Stimulated activated CD4-positive, alpha-beta T cell treated with anti-CD3 and anti-CD28 coated beads, Interleukin-4, amount 100 ng/mL, for 1 hour (primary cell): ENCODE data around the gene MPZL2.
"Not testable (repeated sequence)": the region's sequence is repeated elsewhere in the genome, so short reads cannot be mapped to it uniquely, and the experiment has no call there.

Experiments used
- DNase-seq: peaks from one replicate; pipeline ENCODE4 v3.0.0-alpha.2; 2020

Gene MPZL2

DNA sequence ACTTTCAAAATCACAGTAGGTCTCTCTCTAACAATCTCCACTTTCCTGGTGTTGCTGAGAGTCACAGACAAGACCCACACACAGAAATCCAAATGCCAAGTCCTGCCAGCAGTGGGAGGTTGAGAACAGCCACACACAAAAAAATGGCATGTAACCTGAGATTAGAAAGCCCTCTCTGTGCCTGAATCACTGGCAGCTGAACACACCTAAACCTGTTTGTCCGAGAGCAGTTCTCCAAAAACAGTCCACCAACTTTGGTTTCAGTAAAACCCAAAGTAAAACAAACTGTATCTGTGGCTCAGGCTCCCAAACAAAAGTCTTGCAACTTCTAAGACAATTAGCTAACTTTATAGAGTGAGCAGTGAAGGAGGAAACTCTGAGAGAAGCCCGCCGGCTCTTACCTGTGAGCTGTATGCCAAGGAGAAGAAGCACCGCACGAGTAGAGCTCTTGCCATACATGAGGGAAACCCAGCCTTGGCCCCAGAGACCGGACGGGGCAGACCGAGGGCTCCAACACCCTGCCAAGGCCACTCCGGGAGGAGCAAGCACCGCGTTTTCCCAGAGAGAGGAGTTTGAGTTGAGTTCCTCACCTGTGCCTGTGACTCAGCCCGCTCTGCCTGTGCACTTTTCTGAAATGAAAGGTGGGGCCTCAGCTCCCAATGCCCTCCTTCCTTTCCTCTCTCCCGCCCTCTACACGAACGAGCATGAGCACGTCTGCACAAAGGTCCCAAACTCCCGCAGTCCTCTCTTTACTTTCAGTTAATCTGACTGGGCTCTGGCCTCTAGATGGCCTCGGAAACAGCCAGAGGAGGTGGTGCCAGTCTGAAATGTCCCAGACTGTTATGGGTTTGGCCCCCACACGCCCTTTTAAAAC, at the start of gene MPZL2:
TSS of gene MPZL2 (minus strand) at position 603 of the 874 bp plus-strand sequence. CDS start at position 459, 144 bp downstream.
- DNase-seq: peak; percentile 34

DNA sequence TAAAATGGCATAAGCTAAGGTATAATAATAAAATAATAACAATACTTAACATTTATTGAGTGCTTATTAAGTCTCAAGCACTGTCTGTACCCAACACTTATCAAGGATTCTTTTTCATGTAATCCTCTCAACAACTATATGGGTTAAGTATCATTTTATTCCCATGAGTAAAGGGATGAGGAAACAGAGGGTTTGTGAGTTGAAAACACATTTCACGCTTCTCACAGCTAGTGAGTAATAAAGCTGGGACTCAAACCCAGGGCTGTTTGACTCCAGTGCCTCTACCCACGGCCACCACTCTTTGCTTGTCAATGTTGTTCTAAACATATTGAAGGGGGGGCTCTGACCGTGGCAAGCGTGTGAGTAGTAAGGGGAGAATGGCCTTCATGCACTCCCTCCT, 49.1 kb upstream of the MPZL2 start:
- DNase-seq: no peak

DNA sequence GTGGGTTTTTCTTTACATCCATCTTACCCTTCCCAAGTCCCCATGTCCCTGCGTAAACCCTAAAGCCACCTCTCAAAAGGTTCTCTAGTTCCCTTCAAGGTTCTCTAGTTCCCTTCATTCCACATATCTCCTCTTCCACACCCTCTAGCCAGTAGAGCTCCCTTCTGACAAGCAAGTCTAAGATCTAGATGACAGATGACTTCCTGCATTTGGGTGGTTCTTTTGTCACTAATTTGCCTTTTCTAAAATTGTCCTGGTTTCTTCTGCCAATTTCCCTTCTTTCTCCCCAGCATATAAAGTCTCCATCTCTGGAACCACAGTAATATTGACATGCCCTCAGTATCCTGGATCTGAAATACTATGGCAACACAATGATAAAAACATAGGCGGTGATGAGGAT, 48.2 kb upstream of the MPZL2 start:
- DNase-seq: no peak

DNA sequence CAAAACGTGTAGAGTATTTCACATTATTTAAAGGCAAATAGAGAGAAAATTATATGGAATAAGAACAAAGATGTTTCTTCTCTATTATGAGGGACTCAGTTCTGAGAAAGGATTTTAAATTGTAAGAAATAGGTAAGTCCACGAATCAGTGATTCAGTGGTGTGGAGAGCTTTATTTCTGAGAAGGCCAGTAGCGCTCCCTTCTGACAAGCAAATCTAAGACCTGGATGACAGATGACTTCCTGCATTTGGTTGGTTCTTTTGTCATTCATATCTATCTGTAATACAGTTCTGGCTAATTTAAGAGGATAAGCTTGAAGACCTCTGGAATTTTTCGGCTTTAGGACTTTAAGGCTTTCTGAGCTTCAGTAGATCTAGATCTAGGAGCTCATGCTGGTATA, 47.4 kb upstream of the MPZL2 start:
- no peak for DNase-seq

DNA sequence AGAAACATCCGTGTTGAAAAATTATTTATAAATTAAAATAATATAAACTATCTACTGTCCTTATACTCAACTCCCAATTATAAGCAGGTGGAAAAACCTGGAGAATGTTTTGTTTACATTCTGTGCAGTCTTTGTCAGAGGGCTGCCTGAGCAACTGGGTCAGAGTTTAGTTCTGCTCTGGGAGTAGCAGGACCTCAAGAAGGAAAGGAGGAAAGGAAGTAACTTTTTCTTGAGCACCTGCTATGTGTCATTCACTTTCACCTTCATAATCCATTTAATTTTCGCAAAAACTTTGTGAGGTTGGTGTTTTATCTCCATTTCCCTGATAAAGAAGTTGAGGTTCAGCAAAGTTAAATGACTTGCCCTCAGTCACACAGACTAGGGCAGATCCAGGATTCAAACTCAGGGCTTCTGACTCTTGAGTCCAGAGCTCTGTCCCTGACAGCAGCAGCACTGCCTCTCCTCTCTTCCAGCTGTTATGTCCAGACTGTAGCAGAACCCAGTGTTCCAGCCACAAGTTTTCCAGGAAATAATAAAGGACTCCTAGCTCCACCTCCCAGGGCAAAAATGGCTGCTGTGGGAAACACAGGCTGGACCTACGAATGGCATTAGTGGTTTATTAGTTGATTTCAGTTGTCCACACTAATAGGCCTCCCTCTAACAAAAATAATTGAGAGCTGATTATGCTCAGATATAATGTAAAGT, 46.8 kb upstream of the MPZL2 start:
- DNase-seq: no peak

DNA sequence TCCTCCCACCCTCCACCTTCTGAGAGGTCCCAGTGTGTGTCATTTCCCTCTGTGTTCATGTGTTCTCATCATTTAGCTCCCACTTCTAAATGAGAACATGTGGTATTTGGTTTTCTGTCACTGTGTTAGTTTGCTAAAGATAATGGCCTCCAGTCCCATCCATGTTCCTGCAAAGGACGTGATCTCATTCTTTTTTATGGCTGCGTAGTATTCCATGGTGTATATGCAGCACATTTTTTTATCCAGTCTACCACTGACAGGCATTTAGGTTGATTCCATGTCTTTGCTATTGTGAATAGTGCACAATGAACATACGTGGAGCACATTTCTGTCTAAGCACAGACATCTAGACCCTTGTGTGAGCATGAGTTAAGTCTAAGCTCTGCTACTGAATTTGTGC, 46.2 kb upstream of the MPZL2 start:
- no peak for DNase-seq

DNA sequence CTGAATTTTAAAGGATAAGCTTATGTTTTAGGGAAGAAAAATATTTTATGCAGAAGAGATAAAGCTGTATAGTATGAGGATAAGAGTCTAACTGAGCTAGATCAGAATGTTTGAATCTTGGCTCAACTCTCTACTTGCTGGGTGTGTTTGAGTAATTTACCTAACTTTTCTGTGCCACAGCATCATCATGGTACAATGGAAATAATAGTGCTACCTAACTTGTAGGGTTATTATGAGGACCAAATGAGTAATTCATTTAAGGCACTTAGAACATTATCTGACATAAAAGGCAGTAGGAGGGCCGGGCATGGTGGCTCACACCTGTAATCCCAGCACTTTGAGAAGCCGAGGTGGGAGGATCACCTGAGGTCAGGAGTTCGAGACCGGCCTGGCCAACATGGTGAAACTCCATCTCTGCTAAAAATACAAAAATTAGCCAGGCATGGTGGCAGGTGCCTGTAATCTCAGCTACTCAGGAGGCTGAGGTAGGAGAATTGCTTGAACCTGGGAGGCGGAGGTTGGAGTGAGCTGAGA, 45.0 kb upstream of the MPZL2 start:
- not testable (repeated sequence) for DNase-seq

DNA sequence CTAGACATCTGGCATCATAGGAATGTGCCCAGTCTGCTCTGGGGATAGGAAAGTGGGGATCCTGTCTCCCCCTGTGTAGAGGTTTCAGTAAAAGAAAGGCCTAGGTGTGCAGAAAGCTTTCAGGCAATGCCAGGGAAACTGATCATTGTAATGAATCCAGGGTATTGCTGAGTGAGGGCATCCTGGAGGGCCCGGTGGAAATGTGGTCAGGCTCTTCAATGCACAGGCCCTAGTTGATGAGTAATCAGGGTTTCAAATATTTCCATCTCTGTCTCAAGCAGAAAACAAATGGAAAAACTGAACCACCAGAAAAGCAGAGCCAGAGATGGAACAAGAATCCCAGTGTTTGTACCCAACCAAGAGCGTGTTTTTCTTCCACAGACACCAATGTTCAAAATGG, 42.5 kb upstream of the MPZL2 start:
- peak; percentile 42 for DNase-seq

DNA sequence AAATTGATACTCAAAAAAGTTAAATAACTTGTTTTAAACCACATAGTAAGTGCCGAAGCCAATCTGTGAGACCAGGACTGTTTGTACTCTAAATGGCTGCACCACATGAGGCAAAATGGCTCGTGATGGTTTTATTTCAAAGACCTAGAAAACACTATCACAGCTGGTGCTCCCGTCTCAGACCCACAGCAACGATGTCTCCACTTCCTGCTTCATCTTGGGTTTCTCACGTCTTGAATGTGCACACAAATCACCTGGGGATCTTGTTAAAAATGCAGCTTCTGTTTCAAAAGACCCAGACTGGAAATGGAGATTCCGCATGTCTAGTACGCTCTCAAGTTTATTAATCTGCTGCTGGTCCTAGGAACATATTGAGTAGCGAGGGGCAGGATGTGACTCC, 41.6 kb upstream of the MPZL2 start:
- no peak for DNase-seq

DNA sequence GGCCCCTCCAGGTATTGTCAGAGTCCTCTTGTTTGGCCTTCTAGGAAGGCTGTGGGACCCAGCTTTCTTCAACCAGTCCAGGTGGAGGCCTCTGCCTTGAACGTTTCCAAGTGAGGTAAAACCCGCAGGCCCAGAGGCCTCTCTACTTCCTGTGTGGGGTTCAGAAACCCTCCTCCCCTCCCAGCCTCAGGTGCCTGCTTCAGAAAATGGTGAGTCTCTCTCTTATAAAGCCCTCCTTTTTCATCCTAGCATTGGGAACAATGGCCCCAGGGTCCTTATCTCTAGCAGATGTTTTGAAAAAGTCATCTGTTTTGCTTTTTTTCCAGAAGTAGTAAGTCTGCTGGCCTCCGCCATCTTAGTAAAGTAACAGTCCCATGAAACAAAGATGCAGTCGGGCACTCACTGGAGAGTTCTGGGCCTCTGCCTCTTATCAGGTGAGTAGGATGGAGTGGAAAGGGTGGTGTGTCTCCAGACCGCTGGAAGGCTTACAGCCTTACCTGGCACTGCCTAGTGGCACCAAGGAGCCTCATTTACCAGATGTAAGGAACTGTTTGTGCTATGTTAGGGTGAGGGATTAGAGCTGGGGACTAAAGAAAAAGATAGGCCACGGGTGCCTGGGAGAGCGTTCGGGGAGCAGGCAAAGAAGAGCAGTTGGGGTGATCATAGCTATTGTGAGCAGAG, 40.6 kb upstream of the MPZL2 start, which contains the start of gene CD3E:
TSS of gene CD3E (plus strand) at position 163 of the 681 bp plus-strand sequence. CDS start at position 386, 223 bp downstream.
- peak; percentile 56 for DNase-seq

DNA sequence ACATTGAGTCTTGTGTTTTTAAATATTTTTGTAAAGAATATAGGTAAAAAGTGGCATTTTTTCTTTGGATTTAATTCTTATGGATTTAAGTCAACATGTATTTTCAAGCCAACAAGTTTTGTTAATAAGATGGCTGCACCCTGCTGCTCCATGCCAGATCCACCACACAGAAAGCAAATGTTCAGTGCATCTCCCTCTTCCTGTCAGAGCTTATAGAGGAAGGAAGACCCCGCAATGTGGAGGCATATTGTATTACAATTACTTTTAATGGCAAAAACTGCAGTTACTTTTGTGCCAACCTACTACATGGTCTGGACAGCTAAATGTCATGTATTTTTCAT, 40.1 kb upstream of the MPZL2 start:
- no peak for DNase-seq

DNA sequence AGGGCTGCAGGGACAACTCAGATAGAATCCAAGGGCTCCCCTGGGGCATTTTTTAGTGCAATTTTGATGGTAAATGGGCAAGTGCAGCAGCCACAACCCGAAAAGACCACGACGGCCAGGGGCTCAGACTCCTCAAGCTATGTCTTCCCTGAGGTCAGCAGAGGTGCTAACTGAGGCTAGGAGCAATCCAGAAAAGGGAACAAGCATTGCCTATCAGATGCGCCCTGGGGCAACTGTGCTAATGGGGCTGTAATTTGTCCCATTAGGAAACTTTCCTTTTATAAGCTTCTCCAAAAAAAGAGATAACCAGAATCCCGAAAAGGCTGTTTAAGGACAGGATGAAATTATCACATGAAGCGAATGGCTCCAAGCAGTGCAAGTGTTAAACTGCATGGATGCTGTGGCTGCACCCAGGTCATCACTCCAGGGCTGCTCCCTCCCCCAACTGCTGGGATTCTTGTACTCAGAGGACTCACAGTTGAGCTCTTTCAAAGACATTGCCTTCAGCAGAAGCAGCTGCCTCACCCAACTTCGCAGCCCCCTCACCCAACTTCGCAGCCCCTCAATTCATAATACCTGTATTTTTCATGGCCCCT, 37.6 kb upstream of the MPZL2 start:
- no peak for DNase-seq

DNA sequence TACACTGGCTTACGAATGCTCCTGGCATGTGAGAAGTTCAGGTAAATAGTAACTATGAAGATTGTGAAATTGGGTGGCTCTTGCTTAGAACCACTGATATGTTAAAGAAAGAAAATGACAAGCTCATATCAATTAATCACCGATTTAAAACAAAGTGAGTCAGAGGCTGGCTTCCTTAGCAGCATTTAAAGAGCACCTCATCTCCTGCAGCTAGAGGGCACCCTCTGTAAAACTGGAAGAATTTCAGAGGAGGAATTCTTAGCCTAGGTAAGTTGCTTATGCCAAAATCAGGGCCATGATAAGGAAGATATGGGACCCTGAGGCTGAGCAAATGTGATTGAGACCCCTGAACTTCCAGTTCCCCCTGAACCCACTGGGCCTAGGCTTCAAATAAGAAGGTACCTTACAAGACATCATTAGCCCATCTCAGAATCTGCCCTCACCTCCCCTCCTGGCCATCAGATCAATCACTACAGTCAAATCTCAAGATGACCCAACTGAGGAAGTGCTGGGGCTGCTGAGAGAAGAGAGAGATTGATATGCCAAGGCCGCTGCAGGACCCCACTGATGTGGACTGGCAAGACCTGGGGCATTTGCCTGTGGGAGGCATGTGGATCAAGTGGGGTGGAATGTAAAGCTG, 31.8 kb upstream of the MPZL2 start:
- DNase-seq: peak; percentile 41

DNA sequence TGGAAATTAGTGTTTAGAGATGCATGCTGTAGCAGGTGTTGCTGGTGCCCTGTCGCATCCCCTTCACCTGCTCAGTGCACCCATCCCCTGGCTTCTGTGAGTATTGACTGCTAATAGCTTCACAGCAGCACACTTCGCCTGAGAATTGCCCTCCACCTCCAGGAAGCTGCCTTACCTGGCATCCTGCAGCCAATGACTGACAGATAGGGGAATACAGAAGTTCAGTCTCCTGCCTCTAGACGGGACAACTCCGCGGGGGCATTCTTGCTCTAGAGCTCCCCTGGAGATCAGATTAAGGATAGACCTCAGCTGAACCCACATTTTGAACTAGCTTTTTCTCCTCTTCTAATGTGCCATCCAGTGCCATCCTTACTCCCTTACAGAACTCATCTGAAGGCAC, 31.1 kb upstream of the MPZL2 start:
- no peak for DNase-seq

DNA sequence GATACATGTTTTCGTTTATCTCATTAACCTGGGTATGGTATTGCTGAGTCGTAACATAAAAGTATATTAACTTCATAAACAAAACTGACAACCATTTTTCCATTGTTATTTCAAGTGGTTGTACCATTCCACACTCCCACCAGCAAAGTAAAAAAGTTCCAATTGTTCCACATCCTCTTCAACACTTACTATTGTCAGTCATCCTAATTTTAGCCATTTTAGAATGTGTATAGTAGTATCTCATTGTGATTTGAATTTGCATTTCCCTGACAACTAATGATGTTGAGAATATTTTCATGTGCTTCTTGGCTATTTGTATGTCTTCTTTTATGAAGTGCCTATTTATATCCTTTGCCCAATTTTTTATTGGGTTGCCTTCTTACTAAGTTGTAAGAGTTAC, 30.0 kb upstream of the MPZL2 start:
- no peak for DNase-seq

DNA sequence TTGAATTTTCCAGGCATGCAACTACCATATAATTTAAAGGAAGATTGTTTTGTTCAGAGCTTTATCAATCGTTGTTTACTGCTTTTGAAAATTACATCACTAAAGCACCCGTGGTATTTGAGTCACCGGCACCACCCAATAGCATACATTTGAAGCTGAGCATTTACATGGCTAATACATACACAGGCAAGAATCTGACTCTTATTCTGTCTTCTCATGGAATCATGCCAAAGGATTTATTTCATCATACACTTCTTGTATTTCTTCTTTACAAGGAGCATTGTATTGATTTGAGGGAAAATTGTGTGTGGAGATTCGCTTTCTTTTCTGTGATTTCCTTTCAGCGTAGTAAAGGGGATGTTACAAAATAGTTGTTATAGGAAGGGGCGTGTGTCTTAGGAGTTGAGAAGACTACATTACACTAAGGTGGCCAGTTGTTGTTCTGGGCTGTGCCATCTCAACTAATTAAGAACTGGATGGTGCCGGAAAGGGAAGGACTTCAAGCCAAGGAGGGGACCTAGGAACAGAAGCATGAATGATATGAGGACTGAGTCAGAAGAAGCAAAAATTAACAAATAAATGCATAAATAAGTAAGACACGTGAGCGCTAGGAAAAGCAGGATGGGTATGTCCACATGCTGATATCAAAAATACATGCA, 27.5 kb upstream of the MPZL2 start:
- DNase-seq: no peak

DNA sequence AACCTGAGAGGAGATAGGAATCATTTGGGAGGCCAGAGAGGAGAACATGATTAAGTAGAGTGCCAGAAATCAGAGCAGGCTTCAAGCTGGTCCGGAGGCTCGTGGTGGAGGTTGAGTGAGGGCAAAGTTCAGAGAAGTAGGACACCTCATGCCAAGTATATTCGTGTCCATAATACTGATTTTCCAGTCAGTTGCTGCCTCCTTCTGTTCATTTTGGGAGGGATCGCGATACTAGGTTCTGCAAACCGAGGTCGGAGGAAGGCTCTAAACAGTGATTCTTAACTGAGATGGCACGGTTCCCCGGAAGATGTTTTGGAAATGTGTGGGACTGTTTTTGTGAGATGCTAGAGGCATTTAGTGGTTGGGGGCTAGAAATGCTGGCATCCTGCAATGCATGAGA, 26.8 kb upstream of the MPZL2 start:
- no peak for DNase-seq

DNA sequence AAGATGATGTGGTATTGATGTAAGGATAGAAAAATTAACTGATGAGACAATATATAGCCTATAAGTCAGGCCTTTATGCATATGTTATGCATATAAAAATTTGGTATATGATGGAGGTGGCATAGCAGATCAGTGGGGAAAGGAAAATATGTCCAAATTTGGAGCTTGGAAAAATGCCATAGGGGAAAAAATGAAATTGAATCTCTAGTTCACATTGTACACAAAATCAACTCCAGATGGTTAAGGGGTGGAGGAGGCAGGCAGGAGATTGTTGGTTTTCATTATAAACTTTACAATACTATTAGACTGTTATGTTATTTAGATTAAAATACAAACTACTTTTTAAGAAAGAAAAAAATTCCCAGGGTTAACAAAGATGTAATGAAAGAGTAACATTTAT, 25.3 kb upstream of the MPZL2 start:
- DNase-seq: no peak

DNA sequence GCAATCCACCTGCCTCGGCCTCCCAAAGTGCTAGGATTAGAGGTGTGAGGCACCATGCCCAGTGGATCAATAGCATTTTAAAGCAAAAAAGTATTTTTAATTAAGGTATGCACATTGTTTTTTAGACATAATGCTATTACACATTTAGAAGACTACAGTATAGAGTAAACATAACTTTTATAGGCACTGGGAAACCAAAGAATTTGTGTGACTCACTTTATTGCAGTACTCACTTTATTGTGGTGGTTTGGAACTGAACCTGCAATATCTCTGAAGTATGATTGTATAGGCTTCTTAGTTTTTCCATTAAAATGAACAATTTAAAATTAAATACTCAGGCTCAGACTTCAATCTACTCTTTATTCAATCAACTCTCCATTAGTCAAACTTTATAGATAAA, 22.9 kb upstream of the MPZL2 start:
- DNase-seq: no peak

DNA sequence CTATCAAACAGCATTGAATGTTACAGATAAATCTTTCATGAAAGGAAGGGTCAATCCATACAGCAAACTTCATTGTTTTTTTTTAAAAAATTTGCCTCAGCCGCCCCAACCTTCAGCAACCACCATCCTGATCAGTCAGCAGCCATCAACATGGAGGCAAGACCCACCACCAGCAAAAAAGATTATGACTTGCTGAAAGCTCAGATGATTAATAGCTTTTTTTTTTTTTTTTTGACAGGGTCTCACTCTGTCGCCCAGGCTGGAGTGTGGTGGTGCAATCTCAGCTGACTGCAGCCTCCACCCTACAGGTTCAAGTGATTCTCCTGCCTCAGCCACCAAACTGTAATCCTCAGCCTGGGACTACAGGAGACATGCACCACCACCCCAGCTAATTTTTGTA, 22.4 kb upstream of the MPZL2 start:
- DNase-seq: no peak

DNA sequence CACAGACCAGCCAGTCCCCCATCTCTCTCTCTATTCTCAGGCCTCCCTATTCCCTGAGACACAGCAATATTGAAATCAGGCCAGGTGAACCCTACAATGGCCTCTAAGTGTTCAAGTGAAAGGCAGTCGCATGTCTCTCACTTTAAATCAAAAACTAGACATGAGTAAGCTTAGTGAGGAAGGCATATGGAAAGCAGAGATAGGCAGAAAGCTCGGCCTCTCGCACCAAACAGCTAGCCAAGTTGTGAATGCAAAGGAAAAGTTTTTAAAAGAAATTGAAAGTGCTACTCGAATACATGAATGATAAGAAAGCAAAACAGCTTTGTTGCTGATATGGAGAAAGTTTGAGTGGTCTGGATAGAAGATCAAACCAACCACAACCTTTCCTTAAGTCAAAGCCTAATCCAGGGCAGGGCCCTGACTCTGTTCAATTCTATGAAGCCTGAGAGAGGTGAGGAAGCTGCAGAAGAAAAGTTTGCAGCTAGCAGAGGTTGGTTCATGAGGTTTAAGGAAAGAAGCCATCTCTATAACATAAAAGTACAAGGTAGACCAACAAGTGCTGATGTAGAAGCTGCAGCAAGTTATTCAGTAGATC, 19.8 kb upstream of the MPZL2 start:
- peak; percentile 24 for DNase-seq
